Suprapubic skin (tissue), 4 donors: ENCODE data around the gene SKAP1.

ENCODE experiments used
- POLR2A ChIP-seq, 2 donors: fragments of 450-650 bp; IDR thresholded peaks; one replicate each; pipeline ENCODE4 v1.6.1; 2017; ENCODE audit warnings: antibody characterized with exemption in 2 of 2, mild to moderate bottlenecking in 2 of 2, moderate library complexity in 2 of 2
- POLR2AphosphoS5 ChIP-seq, 3 donors: sonication (generic); formaldehyde crosslinking; IDR thresholded peaks; one replicate each; pipeline ENCODE4 v1.6.1; 2017; ENCODE audit warnings: antibody characterized with exemption in 3 of 3
- TF ChIP-seq, protein P1 (sequence below), 2 donors: fragments of 200-600 bp in 1 of 2; fragments of 450-650 bp in 1 of 2; sonication (generic) in 1 of 2; IDR thresholded peaks; one replicate each; pipeline ENCODE4 v1.5.1; 2016 to 2019; ENCODE audit warnings: antibody characterized with exemption in 2 of 2, mild to moderate bottlenecking in 1 of 2, moderate library complexity in 1 of 2

GRCh38 chr17:48139944-48140343, 290.1 kb downstream of the SKAP1 start:
- TF ChIP-seq POLR2A (IDR thresholded peaks at IDR 0.05) (no peak), POLR2AphosphoS5 (IDR thresholded peaks at IDR 0.05) (no peak)
- TF ChIP-seq, protein P1, sequence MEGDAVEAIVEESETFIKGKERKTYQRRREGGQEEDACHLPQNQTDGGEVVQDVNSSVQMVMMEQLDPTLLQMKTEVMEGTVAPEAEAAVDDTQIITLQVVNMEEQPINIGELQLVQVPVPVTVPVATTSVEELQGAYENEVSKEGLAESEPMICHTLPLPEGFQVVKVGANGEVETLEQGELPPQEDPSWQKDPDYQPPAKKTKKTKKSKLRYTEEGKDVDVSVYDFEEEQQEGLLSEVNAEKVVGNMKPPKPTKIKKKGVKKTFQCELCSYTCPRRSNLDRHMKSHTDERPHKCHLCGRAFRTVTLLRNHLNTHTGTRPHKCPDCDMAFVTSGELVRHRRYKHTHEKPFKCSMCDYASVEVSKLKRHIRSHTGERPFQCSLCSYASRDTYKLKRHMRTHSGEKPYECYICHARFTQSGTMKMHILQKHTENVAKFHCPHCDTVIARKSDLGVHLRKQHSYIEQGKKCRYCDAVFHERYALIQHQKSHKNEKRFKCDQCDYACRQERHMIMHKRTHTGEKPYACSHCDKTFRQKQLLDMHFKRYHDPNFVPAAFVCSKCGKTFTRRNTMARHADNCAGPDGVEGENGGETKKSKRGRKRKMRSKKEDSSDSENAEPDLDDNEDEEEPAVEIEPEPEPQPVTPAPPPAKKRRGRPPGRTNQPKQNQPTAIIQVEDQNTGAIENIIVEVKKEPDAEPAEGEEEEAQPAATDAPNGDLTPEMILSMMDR (IDR thresholded peaks at IDR 0.05), result no peak
